ENCODE measurements around the gene SMIM13. TPM values are rescaled to one million over a fixed set of nuclear protein-coding genes. Genes with fewer than 3 reads are reported as not detected.

SMIM13 gene
- total and polyA plus RNA-seq, 2 donors (not counting 3 experiments of a cell fraction or from before 2014, with no cell fraction given) = 3.2 to 14.7 TPM

DNA sequence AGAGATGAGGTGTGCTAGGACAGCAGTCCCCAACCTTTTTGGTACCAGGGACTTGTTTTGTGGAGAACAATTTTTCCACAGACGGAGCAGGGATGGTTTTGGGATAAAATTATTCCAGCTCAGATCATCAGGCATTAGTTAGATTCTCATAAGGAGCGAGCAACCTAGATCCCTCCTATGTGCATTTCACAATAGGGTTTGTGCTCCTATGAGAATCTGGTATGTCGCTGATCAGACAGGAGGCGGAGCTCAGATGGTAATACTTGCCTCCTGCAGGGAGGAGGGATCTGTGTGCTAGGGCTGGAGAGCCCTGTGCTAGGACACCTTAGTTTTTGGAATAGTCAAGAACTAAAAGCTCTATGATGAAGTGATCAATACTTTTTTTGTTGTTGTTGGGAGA lies 2.5 kb downstream of the SMIM13 start:
- Histone ChIP-seq H3K36me3 (ENCODE audit: control insufficient read depth in 2 of 2, extremely low read depth in 1 of 2, insufficient read depth in 2 of 2, low read length in 2 of 2) (no peaks in the 10 kb centered on the region), H4K20me1 (replicated peaks; ENCODE audit: control insufficient read depth, extremely low read depth, insufficient read depth, low read length) (peaks cover 4% of the 10 kb centered on the region), H3K79me2 (ENCODE audit: control insufficient read depth, insufficient read depth, low read length) (peaks cover 66% of the 10 kb centered on the region), H3K4me2 (ENCODE audit: insufficient read depth, low read length) (peak overlapping the region; percentile 93), H3K4me1 (ENCODE audit: control insufficient read depth, extremely low read depth, insufficient read depth, low read length) (peaks cover 18% of the 10 kb centered on the region), H3K27ac (ENCODE audit: insufficient read depth, low read depth, low read length) (peak overlapping the region; percentile 8), H2AFZ (ENCODE audit: low read depth, low read length) (no peak overlapping the region), H3K9ac (replicated peaks; ENCODE audit: extremely low read depth, insufficient read depth, low read length) (no peak overlapping the region), H3K9me1 (replicated peaks; ENCODE audit: control insufficient read depth, extremely low read depth, insufficient read depth, low read length) (no peaks in the 10 kb centered on the region), H3K27me3 (ENCODE audit: control insufficient read depth in 2 of 2, insufficient read depth in 2 of 2, low read length in 2 of 2) (no peaks in the 10 kb centered on the region), H3K9me3 (replicated peaks; ENCODE audit: control insufficient read depth, insufficient read depth, low read length) (no peaks in the 10 kb centered on the region), H3K4me3 (replicated peaks in 1 of 3; ENCODE audit: insufficient read depth in 1 of 3, low read depth in 1 of 3, low read length in 3 of 3) (peak overlapping the region in 1 of 3 experiments; percentile 24)
- POLR2A ChIA-PET = no interaction called here
- no peak for FAIRE-seq
- intact Hi-C loops (cut with micrococcal nuclease) (loop anchor here (10.0 kb wide), 1 partner anchor 371 kb away; the partner anchor contains the start of gene TMEM14C), dilution Hi-C loops (cut with MboI; ENCODE audit: extremely low pct_ligation_motif_present, low sequenced_read_pairs) (no loop called here)
- no TSS peak for BruUV-seq (replicated peaks)
- CTCF ChIA-PET = interaction anchor here (1.4 to 1.7 kb wide), 2 partner anchors 11 to 28 kb away, joined by 3 to 4 read pairs; no protein-coding TSS in a partner anchor
- TF ChIP-seq GATA2 (IDR thresholded peaks at IDR 0.05; ENCODE audit: insufficient read depth, insufficient read length, low read depth, low read length) (no peak), MYC (IDR thresholded peaks at IDR 0.05; ENCODE audit: low read depth, low read length) (no peak), JUN (IDR thresholded peaks at IDR 0.05; ENCODE audit: borderline replicate concordance, insufficient read depth, insufficient read length, low read depth) (no peak), POLR2AphosphoS5 (IDR thresholded peaks at IDR 0.05; ENCODE audit: insufficient read depth, low read depth, low read length) (no peak), EZH2 (IDR thresholded peaks at IDR 0.05; ENCODE audit: borderline replicate concordance, low read depth, low read length, severe bottlenecking) (no peak), POLR2A (IDR thresholded peaks at IDR 0.05; ENCODE audit: low read depth, low read length) (no peak), FOS (IDR thresholded peaks at IDR 0.05; ENCODE audit: borderline replicate concordance, insufficient read depth, low read length) (no peak)
- TF ChIP-seq, protein P1, sequence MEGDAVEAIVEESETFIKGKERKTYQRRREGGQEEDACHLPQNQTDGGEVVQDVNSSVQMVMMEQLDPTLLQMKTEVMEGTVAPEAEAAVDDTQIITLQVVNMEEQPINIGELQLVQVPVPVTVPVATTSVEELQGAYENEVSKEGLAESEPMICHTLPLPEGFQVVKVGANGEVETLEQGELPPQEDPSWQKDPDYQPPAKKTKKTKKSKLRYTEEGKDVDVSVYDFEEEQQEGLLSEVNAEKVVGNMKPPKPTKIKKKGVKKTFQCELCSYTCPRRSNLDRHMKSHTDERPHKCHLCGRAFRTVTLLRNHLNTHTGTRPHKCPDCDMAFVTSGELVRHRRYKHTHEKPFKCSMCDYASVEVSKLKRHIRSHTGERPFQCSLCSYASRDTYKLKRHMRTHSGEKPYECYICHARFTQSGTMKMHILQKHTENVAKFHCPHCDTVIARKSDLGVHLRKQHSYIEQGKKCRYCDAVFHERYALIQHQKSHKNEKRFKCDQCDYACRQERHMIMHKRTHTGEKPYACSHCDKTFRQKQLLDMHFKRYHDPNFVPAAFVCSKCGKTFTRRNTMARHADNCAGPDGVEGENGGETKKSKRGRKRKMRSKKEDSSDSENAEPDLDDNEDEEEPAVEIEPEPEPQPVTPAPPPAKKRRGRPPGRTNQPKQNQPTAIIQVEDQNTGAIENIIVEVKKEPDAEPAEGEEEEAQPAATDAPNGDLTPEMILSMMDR (IDR thresholded peaks at IDR 0.05; ENCODE audit: extremely low read depth in 1 of 2, insufficient read depth in 1 of 2, low read depth in 1 of 2, low read length in 2 of 2) = no peak
- TF ChIP-seq, protein P2, sequence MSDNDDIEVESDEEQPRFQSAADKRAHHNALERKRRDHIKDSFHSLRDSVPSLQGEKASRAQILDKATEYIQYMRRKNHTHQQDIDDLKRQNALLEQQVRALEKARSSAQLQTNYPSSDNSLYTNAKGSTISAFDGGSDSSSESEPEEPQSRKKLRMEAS (IDR thresholded peaks at IDR 0.05; ENCODE audit: insufficient read depth, insufficient read length) = no peak
- DNase-seq (ENCODE audit: low read depth, low spot score) = no peak
